Skeletal muscle satellite cell (primary cell): ENCODE measurements around the gene MARS1.
"Not testable (repeated sequence)": the region's sequence is repeated elsewhere in the genome, so short reads cannot be mapped to it uniquely, and the experiment has no call there.

Experiments used
- H3K27me3 ChIP-seq: 2 replicates; pipeline ENCODE4 v1.7.0; 2013; ENCODE audit warnings: low read length; ENCODE audit not compliant: control insufficient read depth, insufficient read depth
- H3K36me3 ChIP-seq: 2 replicates; pipeline ENCODE4 v1.7.0; 2013; ENCODE audit warnings: mild to moderate bottlenecking, control low read depth, low read length; ENCODE audit not compliant: insufficient read depth
- H3K4me1 ChIP-seq: 2 replicates; pipeline ENCODE4 v1.7.0; 2013; ENCODE audit warnings: low read length; ENCODE audit not compliant: control insufficient read depth, insufficient read depth
- H3K4me2 ChIP-seq: 2 replicates; pipeline ENCODE4 v1.7.0; 2013; ENCODE audit warnings: mild to moderate bottlenecking, low read length
- H3K4me3 ChIP-seq: 2 replicates; pipeline ENCODE4 v1.7.0; 2013; ENCODE audit warnings: low read length
- H3K9ac ChIP-seq: 2 replicates; pipeline ENCODE4 v1.7.0; 2013; ENCODE audit warnings: mild to moderate bottlenecking, low read depth, low read length, moderate library complexity
- H3K9me3 ChIP-seq: replicated peaks from 2 replicates; pipeline ENCODE4 v1.7.0; 2013; ENCODE audit warnings: mild to moderate bottlenecking, control low read depth, low read length

Gene MARS1

DNA sequence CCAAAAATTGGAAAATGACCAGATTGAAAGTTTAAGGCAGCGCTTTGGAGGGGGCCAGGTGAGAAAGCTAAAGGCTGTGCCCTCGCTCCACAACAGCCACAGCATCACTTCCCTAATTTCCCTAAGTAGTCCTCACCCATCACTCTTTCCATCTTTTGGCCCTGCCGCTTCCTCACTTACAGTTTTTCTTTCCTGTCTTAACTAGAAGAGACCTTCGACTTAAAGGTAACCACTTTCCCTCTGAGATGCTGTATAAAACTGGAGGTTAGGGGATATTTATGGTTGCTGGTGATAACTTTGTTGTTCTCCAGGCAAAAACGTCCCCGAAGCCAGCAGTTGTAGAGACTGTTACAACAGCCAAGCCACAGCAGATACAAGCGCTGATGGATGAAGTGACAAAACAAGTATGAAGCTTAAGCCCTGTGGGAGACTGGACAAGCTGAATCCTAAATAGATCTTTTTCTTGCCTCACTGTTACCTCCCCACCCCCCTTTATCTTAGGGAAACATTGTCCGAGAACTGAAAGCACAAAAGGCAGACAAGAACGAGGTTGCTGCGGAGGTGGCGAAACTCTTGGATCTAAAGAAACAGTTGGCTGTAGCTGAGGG, 28.2 kb downstream of the MARS1 start:
- peaks cover 83% of the 10 kb centered on the region for H3K36me3 ChIP-seq

DNA sequence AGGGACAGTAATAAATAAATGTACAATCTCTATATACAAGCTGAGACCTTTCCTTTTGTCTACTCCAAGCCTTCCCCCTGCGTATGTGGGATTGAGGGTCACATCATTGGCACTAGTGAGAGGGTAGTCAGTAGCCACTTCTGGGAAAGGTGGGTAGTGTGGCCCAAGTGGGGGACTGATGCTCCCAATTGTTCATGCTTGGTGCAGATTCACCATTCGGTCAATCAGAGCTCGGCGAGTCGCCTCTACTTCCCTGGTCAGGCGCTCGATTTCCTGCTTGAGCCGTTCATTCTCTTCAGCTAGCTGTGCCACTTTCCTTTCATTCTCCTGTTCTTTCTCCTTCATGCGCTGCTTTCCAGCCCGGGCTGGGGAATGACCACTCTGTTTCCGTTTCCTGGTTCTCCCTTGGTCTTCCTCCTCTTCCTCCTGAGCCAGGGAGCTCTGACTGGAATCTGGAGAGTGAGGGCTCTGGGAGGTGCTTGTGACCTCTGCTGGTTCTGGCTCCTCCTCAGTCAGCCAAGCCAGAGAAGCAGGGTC, 28.8 kb downstream of the MARS1 start:
- H3K36me3 ChIP-seq, result peaks cover 78% of the 10 kb centered on the region
- peaks cover 34% of the 10 kb centered on the region for H3K4me1 ChIP-seq
- H3K4me3 ChIP-seq, result no peak overlapping the region
- H3K9ac ChIP-seq, result no peak overlapping the region
- no peak overlapping the region for H3K4me2 ChIP-seq
- H3K27me3 ChIP-seq, result no peaks in the 10 kb centered on the region
- H3K9me3 ChIP-seq, result no peaks in the 10 kb centered on the region

More for the DNA sequence above, 28.2 kb downstream of the MARS1 start:
- Histone ChIP-seq H3K4me3 (no peak overlapping the region), H3K4me1 (peaks cover 28% of the 10 kb centered on the region), H3K4me2 (no peak overlapping the region), H3K9ac (no peak overlapping the region), H3K9me3 (no peaks in the 10 kb centered on the region), H3K27me3 (no peaks in the 10 kb centered on the region)

DNA sequence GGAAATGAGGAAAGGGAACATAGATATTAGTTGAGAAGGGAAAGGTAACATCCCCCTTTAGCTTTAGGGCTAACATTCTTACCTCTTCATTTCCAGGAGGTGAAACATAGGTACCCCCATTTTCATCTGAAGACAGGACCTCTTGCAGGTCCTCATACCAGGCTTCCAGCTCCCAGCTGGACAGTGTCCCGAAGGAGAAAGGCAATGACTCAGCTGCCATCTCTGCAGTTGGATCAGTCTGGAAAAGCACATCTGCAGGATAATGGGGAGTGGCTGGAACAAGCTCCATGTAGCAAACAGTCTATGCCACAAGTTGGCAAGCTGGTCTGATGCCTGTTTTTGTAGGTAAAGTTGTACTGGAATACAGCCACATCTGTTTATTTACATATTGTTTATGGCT, 29.3 kb downstream of the MARS1 start:
- H3K4me2 ChIP-seq, result peak overlapping the region; percentile 17
- no peak overlapping the region for H3K4me3 ChIP-seq
- no peaks in the 10 kb centered on the region for H3K27me3 ChIP-seq
- H3K9me3 ChIP-seq, result no peaks in the 10 kb centered on the region
- H3K9ac ChIP-seq, result no peak overlapping the region
- peaks cover 39% of the 10 kb centered on the region for H3K4me1 ChIP-seq
- H3K36me3 ChIP-seq, result peaks cover 73% of the 10 kb centered on the region

DNA sequence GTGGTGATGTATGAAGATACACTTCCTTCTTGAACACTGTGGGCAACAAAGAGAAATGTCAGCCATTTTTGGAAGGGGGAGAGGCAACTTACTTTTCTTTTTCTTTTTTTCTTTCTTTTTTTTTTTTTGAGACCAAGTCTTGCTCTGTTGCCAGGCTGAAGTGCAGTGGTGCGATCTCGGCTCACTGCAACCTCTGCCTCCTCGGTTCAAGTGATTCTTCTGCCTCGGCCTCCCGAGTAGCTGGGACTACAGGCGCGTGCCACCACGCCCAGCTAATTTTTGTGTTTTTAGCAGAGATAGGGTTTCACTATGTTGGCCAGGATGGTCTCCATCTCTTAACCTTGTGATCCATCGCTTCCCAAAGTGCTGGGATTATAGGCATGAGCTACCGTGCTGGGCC, 29.9 kb downstream of the MARS1 start:
- Histone ChIP-seq H3K4me2 (peak overlapping the region; percentile 97), H3K4me1 (peaks cover 41% of the 10 kb centered on the region), H3K36me3 (peaks cover 67% of the 10 kb centered on the region), H3K9ac (peak overlapping the region; percentile 27), H3K4me3 (peak overlapping the region; percentile 94)
- H3K9me3 ChIP-seq, H3K27me3 ChIP-seq: not testable (repeated sequence)

DNA sequence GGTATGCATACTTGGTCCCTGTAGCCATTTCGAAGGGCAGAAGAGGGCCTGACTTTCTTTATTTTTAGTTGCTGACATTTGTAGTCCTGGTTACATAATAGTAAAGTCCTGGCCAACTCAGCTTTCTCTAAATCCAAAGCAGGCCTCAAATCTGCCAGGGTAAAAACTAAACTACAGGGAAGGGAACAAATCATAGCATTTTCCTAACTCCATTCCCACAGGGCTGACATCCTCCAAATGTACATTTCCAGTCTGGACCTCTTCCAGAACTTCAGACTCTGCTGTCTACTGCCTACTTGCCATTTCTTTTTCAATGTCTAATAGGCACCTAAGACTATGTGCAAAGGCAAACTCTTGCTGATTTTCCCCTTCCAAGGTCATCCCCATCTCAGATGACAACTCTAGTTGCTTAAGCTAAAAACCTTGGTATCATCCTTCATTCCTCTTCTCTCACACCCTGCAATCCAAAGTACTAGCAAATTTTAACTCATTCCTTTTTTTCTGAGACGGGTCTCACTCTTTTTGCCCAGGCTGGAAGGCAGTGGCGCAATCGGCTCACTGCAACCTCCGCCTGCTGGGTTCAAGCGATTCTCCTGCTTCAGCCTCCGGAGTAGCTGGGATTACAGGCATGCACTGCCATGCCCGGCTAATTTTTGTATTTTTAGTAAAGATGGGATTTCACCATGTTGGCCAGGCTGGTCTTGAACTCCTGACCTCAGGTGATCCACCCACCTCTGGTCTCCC, 30.5 kb downstream of the MARS1 start:
- Histone ChIP-seq H3K9ac (peak overlapping the region; percentile 27), H3K4me3 (peak overlapping the region; percentile 94)

DNA sequence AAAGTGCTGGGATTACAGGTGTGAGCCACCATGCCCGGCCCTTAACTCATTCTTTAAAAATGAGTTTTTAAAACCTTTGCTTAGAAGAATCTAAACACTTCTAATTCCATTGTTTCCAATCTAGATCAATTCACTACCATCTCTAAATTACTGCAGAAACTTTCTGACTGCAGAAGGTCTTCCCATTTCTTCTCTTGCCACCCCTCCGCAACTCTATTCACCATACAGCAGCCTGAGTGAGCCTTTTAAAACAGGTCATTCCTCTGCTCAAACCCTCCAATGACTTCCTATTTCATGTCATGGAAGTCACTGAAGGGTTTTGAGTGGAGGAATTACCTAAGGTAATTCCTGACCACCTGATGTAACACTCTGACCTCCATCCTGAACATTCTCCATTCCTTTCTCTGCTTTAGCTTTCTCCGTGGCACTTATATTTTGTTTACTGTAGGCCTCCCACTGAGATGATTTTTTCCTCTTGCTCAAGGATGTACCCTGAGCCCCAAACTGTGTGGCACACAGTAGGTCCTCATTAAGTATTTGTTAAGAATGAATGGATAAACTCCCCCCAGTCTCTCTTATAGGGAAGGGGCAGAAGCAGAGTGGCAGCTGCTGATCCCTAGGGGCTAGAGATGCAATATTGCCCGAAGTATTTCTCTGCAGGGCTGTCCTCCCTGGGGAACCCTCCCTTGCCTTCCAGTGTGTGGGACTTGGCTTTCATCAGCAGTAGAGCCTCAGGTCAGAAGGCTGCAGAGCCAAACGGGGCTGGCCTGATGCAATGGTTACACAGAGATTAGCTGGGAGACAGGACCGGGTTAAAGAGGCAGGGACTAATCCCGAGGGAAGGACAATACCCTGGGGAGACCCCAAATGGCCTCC, 31.3 kb downstream of the MARS1 start:
- peak overlapping the region; percentile 94 for H3K4me3 ChIP-seq
- H3K36me3 ChIP-seq, result peaks cover 56% of the 10 kb centered on the region
- peaks cover 47% of the 10 kb centered on the region for H3K4me1 ChIP-seq
- no peaks in the 10 kb centered on the region for H3K27me3 ChIP-seq
- H3K9ac ChIP-seq, result peak overlapping the region; percentile 97
- peak overlapping the region; percentile 97 for H3K4me2 ChIP-seq
- H3K9me3 ChIP-seq, result no peaks in the 10 kb centered on the region

More for the DNA sequence above, 30.5 kb downstream of the MARS1 start:
- Histone ChIP-seq H3K4me2 (peak overlapping the region; percentile 97), H3K9me3 (no peaks in the 10 kb centered on the region), H3K27me3 (no peaks in the 10 kb centered on the region), H3K36me3 (peaks cover 61% of the 10 kb centered on the region), H3K4me1 (peaks cover 41% of the 10 kb centered on the region)

DNA sequence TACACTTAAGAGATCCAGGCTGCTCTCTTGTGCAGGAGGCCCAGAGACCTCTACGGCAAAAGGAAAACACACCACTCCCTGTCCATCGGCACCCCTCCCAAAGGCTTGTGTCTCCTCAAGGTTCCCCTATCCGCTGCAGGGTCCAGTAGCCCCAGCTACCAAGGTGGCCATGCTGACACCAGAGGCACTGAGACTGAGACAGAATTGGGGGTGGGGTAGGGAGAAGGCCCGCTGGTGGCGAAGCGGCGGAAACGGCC, 31.9 kb downstream of the MARS1 start:
- Histone ChIP-seq H3K4me3 (peak overlapping the region; percentile 94), H3K9ac (peak overlapping the region; percentile 97), H3K9me3 (no peaks in the 10 kb centered on the region), H3K4me2 (peak overlapping the region; percentile 97), H3K4me1 (peaks cover 52% of the 10 kb centered on the region), H3K27me3 (no peaks in the 10 kb centered on the region), H3K36me3 (peaks cover 55% of the 10 kb centered on the region)

DNA sequence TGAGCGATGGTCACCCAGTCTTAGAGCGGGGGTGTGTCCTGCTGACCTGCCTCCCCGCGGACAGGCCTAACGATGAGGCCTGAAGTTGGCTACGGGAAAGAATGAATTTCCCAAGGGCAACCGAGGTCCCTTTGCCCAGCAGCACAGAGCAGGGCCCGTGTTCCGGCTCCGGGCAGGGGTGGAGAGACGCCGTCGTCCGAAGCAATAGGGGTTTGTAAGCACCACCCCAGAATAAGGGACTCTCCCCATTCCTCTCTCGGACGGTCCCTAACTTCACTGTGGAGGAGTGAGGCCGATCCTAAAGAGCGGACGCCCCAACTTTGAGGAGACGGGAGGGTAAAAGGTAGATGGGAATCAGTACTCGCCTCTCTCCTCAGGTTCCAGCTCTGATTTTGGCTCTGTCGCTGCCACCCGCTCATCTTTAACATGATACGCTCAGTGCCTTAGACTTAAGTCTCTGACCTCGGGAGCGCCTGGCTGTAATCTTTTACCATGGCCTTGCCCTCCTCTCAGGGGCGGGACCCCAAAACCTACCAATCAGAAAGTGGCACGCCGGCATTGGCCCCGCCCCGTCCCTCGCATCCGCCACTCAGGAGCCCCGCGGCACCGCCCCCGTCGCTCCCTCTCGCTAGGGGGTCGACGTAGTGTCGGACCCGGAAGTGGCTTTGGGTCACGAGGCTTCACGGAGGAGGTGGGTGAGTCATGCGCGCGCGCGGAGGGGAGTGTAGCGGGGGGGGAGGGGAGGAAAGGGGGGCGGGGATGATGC, 32.4 kb downstream of the MARS1 start, which contains the start of gene DDIT3:
DDIT3 (minus strand) TSS at position 462 of the 766 bp plus-strand sequence. CDS start 3,108 bp downstream, outside the sequence.
- Histone ChIP-seq H3K27me3 (no peaks in the 10 kb centered on the region), H3K4me2 (peak within 1 kb of the TSS; percentile 97), H3K36me3 (peaks cover 55% of the 10 kb centered on the region), H3K4me1 (peaks cover 57% of the 10 kb centered on the region), H3K4me3 (peak within 1 kb of the TSS; percentile 94), H3K9ac (peak within 1 kb of the TSS; percentile 97), H3K9me3 (no peaks in the 10 kb centered on the region)

DNA sequence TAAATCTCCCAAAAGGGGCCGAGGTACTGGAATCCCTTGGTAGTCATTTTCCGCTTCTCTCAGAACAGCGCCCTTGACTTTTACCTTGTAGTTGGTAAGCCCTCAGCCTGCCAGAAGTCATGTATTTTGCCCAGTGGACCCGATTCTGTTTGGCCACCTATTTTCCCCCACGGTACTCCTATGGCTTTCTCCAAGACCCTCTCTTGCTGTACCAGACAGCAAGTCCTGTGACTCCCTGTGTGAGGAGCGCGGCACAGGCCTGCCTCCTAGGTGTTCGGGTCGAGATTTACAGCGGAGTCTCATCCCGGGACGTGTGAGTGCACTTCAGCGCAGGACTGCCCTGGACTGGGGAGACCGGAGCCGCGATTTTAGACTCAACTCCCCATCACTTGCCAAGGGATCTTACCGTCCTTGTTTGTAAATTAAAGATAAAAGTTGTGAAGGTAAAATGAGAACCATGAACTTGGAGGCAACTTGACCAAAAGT, 33.7 kb downstream of the MARS1 start:
- peaks cover 58% of the 10 kb centered on the region for H3K4me1 ChIP-seq
- peak overlapping the region; percentile 77 for H3K9ac ChIP-seq
- H3K4me3 ChIP-seq, result peak overlapping the region; percentile 85
- no peaks in the 10 kb centered on the region for H3K27me3 ChIP-seq
- H3K36me3 ChIP-seq, result peaks cover 52% of the 10 kb centered on the region
- no peaks in the 10 kb centered on the region for H3K9me3 ChIP-seq
- H3K4me2 ChIP-seq, result peak overlapping the region; percentile 82

DNA sequence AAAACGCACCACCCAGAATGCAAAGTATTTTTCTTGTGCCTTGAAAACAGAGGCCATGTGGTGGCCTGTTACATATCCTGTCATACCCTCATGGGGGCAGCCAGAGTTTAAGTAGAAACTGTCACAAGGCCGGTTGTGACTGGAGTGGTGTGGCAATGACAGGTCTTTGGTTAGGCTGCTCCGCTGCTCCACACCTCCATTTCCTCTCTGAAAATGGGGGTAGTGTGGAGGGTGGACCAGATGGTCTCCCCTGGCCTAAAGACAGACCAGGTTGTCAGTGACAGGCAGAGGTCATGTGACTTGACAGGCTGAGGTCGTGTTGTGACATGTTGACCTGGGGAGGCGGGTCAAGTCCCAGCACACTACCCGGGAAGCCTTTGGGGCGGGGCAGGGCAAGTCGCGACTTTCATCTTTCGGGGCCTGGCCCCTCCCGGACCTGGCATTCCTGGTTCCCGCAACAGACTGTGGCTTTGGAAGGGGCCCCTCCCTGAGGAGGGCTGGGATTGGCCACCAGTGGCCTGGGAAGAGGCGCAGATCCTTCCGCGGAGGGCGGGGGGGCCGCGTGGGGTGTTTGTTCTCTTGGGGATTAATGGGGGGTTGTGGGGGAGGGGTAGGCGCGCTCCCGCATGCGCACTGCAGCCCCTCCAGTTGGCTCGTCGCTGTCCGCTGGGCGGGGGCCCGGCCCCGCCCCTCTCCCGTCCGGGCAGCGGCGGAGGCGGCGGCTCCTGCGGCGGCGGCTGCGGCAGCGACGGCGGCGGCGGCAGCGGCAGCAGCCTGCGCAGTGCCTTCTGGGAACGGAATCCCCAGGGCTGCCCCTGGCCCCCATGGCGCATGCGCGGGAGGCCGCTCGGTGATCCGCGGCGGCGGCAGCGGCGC, 34.4 kb downstream of the MARS1 start, which contains the start of gene MBD6:
MBD6 (plus strand) TSS at position 814 of the 876 bp plus-strand sequence. CDS start 1,480 bp downstream, outside the sequence.
- no peaks in the 10 kb centered on the region for H3K27me3 ChIP-seq
- no peaks in the 10 kb centered on the region for H3K9me3 ChIP-seq
- H3K9ac ChIP-seq, result peak within 1 kb of the TSS; percentile 86
- H3K4me1 ChIP-seq, result peaks cover 57% of the 10 kb centered on the region
- peak within 1 kb of the TSS; percentile 92 for H3K4me2 ChIP-seq
- peaks cover 52% of the 10 kb centered on the region for H3K36me3 ChIP-seq
- H3K4me3 ChIP-seq, result peak within 1 kb of the TSS; percentile 85
